HepG2 (cell line): ENCODE measurements around the gene IGFALS. TPM values are rescaled to one million over a fixed set of nuclear protein-coding genes. Genes with fewer than 3 reads are reported as not detected.
A peak's percentile ranks its signal among the peaks of the same experiment; 100 is the strongest.

ENCODE experiments used
- ATAC-seq: fragments of 200-7000 bp; cut with Tn5 transposase; 3 replicates; pipeline ENCODE4 v1.9.1; 2020; ENCODE audit warnings: mild to moderate bottlenecking, moderate library complexity
- BruUV-seq: library from RNA; stranded (reverse); fragments of 400-500 nt; replicated peaks from 2 replicates; lab custom pipeline; 2021; lab: Mats Ljungman, UMichigan
- CTCF ChIA-PET: fragments of 300-600 bp; formaldehyde crosslinking; extraction: SDS; loops from one replicate; lab custom pipeline; 2021; ENCODE audit warnings: low total read pairs, inconsistent platforms, low intra/inter-chr PET ratio; lab: Yijun Ruan, JAX
- POLR2A ChIA-PET: fragments of 350-600 bp; sonication (Branson Sonifier 250); formaldehyde crosslinking; loops from one replicate; lab custom pipeline; 2020; ENCODE audit warnings: antibody characterized with exemption, inconsistent platforms; lab: Yijun Ruan, JAX
- DNase-seq: peaks from one replicate; pipeline ENCODE4 v3.0.0-alpha.2; 2015; ENCODE audit warnings: low spot score
- FAIRE-seq: peaks from 3 replicates; lab custom pipeline; 2011; peaks lifted over from hg19 to GRCh38; lab: Jason Lieb, UNC
- H2AFZ ChIP-seq: one replicate; pipeline ENCODE4 v1.6.1; 2011; ENCODE audit warnings: low read length, inconsistent platforms
- H3K27ac ChIP-seq: fragments of 300-600 bp; 3 replicates; pipeline ENCODE4 v1.8.0; 2011; ENCODE audit warnings: mixed run types, mild to moderate bottlenecking, mixed read lengths, low read length, inconsistent platforms; ENCODE audit not compliant: insufficient read depth; ENCODE audit errors: extremely low read length
- H3K27me3 ChIP-seq, 2 experiments: fragments of 200-600 bp in 1 of 2; 2 replicates in 1 of 2; 3 replicates in 1 of 2; pipeline versions ENCODE4 v1.6.0 to v1.8.0; 2011; ENCODE audit warnings: low read length in 2 of 2, mild to moderate bottlenecking in 2 of 2, moderate library complexity in 2 of 2, inconsistent platforms in 1 of 2; ENCODE audit not compliant: insufficient read depth in 2 of 2, control insufficient read depth in 1 of 2
- H3K36me3 ChIP-seq, 2 experiments: fragments of 200-600 bp in 1 of 2; replicated peaks in 1 of 2; 2 replicates in 1 of 2; 3 replicates in 1 of 2; pipeline versions ENCODE4 v1.5.1 to v1.8.0; 2011; ENCODE audit warnings: low read length in 2 of 2, inconsistent platforms in 1 of 2; ENCODE audit not compliant: insufficient read depth in 2 of 2, control insufficient read depth in 1 of 2
- H3K4me1 ChIP-seq: 2 replicates; pipeline ENCODE4 v1.5.1; 2012; ENCODE audit warnings: low read length, inconsistent platforms; ENCODE audit not compliant: insufficient read depth
- H3K4me2 ChIP-seq: 2 replicates; pipeline ENCODE4 v1.6.0; 2011; ENCODE audit warnings: low read depth, low read length, inconsistent platforms
- H3K4me3 ChIP-seq, 3 experiments: fragments of 200-600 bp in 1 of 3; sonication (generic), shearing (Covaris generic) in 1 of 3; replicated peaks in 1 of 3; 2 replicates each; pipeline ENCODE4 v1.5.1; 2011 to 2016; ENCODE audit warnings: low read length in 3 of 3, inconsistent platforms in 2 of 3, low read depth in 2 of 3, mild to moderate bottlenecking in 2 of 3, control low read depth in 1 of 3, mixed read lengths in 1 of 3; ENCODE audit not compliant: insufficient read depth in 1 of 3
- H3K79me2 ChIP-seq: one replicate; pipeline ENCODE4 v1.6.1; 2011; ENCODE audit warnings: low read length, inconsistent platforms; ENCODE audit not compliant: insufficient read depth
- H3K9ac ChIP-seq: 2 replicates; pipeline ENCODE4 v1.6.0; 2011; ENCODE audit warnings: mild to moderate bottlenecking, low read depth, low read length, inconsistent platforms; ENCODE audit not compliant: insufficient read depth
- H3K9me3 ChIP-seq: 2 replicates; pipeline ENCODE4 v1.5.1; 2012; ENCODE audit warnings: mild to moderate bottlenecking, low read length
- H4K20me1 ChIP-seq: 2 replicates; pipeline ENCODE4 v1.6.0; 2011; ENCODE audit warnings: inconsistent platforms, mild to moderate bottlenecking, low read length, moderate library complexity; ENCODE audit not compliant: insufficient read depth
- AGO1 ChIP-seq: fragments of 200-400 bp; formaldehyde crosslinking; IDR thresholded peaks from 2 replicates; pipeline ENCODE4 v1.6.1; 2017; ENCODE audit warnings: mild to moderate bottlenecking, low read depth, low read length, moderate library complexity; ENCODE audit not compliant: poor library complexity, severe bottlenecking
- MXD3 ChIP-seq: IDR thresholded peaks from 2 replicates; pipeline ENCODE4 v1.6.1; 2016; ENCODE audit warnings: mild to moderate bottlenecking, missing biosample characterization, missing genetic modification reagents
- RBFOX2 ChIP-seq: fragments of 200-400 bp; formaldehyde crosslinking; IDR thresholded peaks from 2 replicates; pipeline ENCODE4 v1.6.1; 2017; ENCODE audit warnings: low read depth, mild to moderate bottlenecking, low read length
- SALL1 ChIP-seq: sonication (generic); formaldehyde crosslinking; IDR thresholded peaks from 2 replicates; pipeline ENCODE4 v1.8.0; 2022; ENCODE audit warnings: mild to moderate bottlenecking, missing genetic modification reagents
- ZNF18 ChIP-seq: sonication (generic); formaldehyde crosslinking; IDR thresholded peaks from 2 replicates; pipeline ENCODE4 v1.8.0; 2022; ENCODE audit warnings: mild to moderate bottlenecking, missing genetic modification reagents; ENCODE audit not compliant: insufficient replicate concordance
- ZNF232 ChIP-seq: sonication (generic); formaldehyde crosslinking; IDR thresholded peaks from 2 replicates; pipeline ENCODE4 v1.4.0; 2020; ENCODE audit warnings: missing genetic modification reagents, borderline replicate concordance
- ZNF24 ChIP-seq: fragments of 450-650 bp; IDR thresholded peaks from 2 replicates; pipeline ENCODE4 v1.6.1; 2017; ENCODE audit warnings: antibody characterized with exemption, mild to moderate bottlenecking
- ZNF543 ChIP-seq: sonication (generic); formaldehyde crosslinking; IDR thresholded peaks from 2 replicates; pipeline ENCODE4 v1.4.0; 2020; ENCODE audit warnings: mild to moderate bottlenecking, missing genetic modification reagents
- WGBS: methylation state at CpG from one replicate; pipeline ENCODE4 v1.1.6; 2017; ENCODE audit warnings: low lambda C conversion rate; 5-methylcytosine and 5-hydroxymethylcytosine counted together
- in situ Hi-C: cut with HindIII; loops from 2 replicates; pipeline ENCODE4 v1.10.0; 2017; ENCODE audit warnings: low pct_unique_long_range_greater_than_20kb; ENCODE audit not compliant: extremely low pct_ligation_motif_present
- intact Hi-C: fragments of 100-400 bp; cut with micrococcal nuclease; formaldehyde crosslinking; loops from one replicate; pipeline ENCODE4 v1.10.0; 2022; ENCODE audit not compliant: unreplicated experiment
- polyA plus RNA-seq, 8 experiments: library from polyadenylated mRNA; depleted of rRNA in 3 of 8; stranded (reverse) in 7 of 8; unstranded in 1 of 8; fragments of >200 nt; fragmentation: Illumina TruSeq in 4 of 8; extraction: Trizol in 4 of 8; gene quantifications; 2 replicates each; pipeline versions ENCODE4 v1.2.1 to v1.2.3, GENCODE V29; 2011 to 2016; ENCODE audit warnings: low read depth in 4 of 8, missing spikeins in 1 of 8, mixed read lengths in 1 of 8; ENCODE audit not compliant: insufficient read depth in 1 of 8
- total RNA-seq, 5 experiments: library from RNA; depleted of rRNA; stranded (reverse); fragments of >200 nt; fragmentation: Illumina TruSeq; extraction: Trizol; gene quantifications; 2 replicates each; pipeline ENCODE4 v1.2.3, GENCODE V29; 2016; ENCODE audit warnings: low read depth in 1 of 5
- TF ChIP-seq, protein P1 (sequence below): sonication (generic); formaldehyde crosslinking; IDR thresholded peaks from 2 replicates; pipeline ENCODE4 v1.4.0; 2020; ENCODE audit warnings: missing genetic modification reagents
- TF ChIP-seq, protein P2 (sequence below): sonication (generic); formaldehyde crosslinking; IDR thresholded peaks from 2 replicates; pipeline ENCODE4 v1.4.0; 2020; ENCODE audit warnings: missing genetic modification reagents
- TF ChIP-seq, protein P3 (sequence below): sonication (generic); formaldehyde crosslinking; IDR thresholded peaks from 2 replicates; pipeline ENCODE4 v1.4.0; 2020; ENCODE audit warnings: mild to moderate bottlenecking, low read depth, missing genetic modification reagents

IGFALS gene
- total and polyA plus RNA-seq, 2 of the 13 experiments (the other 11 are each of a cell fraction or from before 2014, with no cell fraction given) = 0.34 to 2.4 TPM

- Histone ChIP-seq H3K36me3 (peaks cover 4 to 7% of the 10 kb centered on the region in 2 experiments; a peak in 3 of 5 replicates), H3K9ac (no peak overlapping the region), H3K4me2 (no peak overlapping the region), H3K27me3 (no peaks in the 10 kb centered on the region), H3K4me3 (no peak overlapping the region), H3K27ac (no peak overlapping the region), H2AFZ (no peak overlapping the region), H3K9me3 (no peaks in the 10 kb centered on the region)
- no TSS peak for BruUV-seq
- intact Hi-C loops (no loop called here), in situ Hi-C loops (no loop called here)
- no peak for DNase-seq
- POLR2A ChIA-PET = interaction anchor here (5.5 kb wide), 1 partner anchor 8 kb away, joined by 57 read pairs; the partner anchor contains the start of genes NUBP2 and SPSB3
- no peak for ATAC-seq
- FAIRE-seq = no peak
- no peak for TF ChIP-seq ZNF232 (CRISPR knock-in tag)
- TF ChIP-seq SALL1 (CRISPR knock-in tag) = no peak
- TF ChIP-seq RBFOX2 = peak; percentile 41; the same call in 1 of the 2 replicates
- TF ChIP-seq, all 625 proteins: peak for 1
- H4K20me1 ChIP-seq = no peaks in the 10 kb centered on the region
- H3K79me2 ChIP-seq = peaks cover 3% of the 10 kb centered on the region
- 100% methylated on average over 15 of the region's 44 CpGs for WGBS
- peaks cover 25% of the 10 kb centered on the region for H3K4me1 ChIP-seq
- CTCF ChIA-PET = no interaction called here
These were observed 2.8 kb downstream of the IGFALS start for GRCh38 chr16:1790611-1791255.

DNA sequence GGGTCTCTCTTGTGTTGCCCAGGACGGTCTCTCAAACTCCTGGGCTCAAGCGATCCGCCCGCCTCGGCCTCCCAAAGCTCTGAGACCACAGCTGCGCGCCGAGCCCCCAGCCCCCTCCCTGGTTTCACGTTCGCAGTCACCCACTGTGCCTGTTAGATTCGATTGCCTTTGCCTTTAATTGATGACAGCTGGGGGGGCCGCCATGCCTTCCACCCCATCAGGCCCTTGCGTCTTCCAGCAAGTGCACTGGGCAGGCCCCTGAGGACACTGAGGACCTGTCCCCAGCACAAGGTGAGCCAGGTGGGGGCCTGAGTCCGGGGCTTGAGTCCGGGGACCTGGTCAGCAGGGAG, 3.3 kb downstream of the IGFALS start:
- H3K4me2 ChIP-seq = no peak overlapping the region
- H4K20me1 ChIP-seq = no peaks in the 10 kb centered on the region
- intact Hi-C loops = no loop called here
- H3K27ac ChIP-seq = no peak overlapping the region
- ChIA-PET CTCF (no interaction called here), POLR2A (no interaction called here)
- H3K9me3 ChIP-seq = no peaks in the 10 kb centered on the region
- H3K79me2 ChIP-seq = peaks cover 8% of the 10 kb centered on the region
- no peak overlapping the region for H3K4me3 ChIP-seq
- no peak for FAIRE-seq
- peaks cover 21% of the 10 kb centered on the region for H3K4me1 ChIP-seq
- in situ Hi-C loops = no loop called here
- H3K27me3 ChIP-seq = no peaks in the 10 kb centered on the region
- no peak overlapping the region for H2AFZ ChIP-seq
- DNase-seq = no peak
- ATAC-seq = no peak
- BruUV-seq = no TSS peak
- H3K9ac ChIP-seq = no peak overlapping the region
- 94% methylated on average over 15 of the region's 15 CpGs for WGBS
- peaks cover 4 to 7% of the 10 kb centered on the region in 2 experiments; a peak in 3 of 5 replicates for H3K36me3 ChIP-seq
- TF ChIP-seq MXD3 (CRISPR knock-in tag) = no peak
- TF ChIP-seq ZNF543 = no peak
- no peak for TF ChIP-seq AGO1
- no peak for TF ChIP-seq ZNF24
- TF ChIP-seq ZNF18 = no peak
- TF ChIP-seq, protein P1, sequence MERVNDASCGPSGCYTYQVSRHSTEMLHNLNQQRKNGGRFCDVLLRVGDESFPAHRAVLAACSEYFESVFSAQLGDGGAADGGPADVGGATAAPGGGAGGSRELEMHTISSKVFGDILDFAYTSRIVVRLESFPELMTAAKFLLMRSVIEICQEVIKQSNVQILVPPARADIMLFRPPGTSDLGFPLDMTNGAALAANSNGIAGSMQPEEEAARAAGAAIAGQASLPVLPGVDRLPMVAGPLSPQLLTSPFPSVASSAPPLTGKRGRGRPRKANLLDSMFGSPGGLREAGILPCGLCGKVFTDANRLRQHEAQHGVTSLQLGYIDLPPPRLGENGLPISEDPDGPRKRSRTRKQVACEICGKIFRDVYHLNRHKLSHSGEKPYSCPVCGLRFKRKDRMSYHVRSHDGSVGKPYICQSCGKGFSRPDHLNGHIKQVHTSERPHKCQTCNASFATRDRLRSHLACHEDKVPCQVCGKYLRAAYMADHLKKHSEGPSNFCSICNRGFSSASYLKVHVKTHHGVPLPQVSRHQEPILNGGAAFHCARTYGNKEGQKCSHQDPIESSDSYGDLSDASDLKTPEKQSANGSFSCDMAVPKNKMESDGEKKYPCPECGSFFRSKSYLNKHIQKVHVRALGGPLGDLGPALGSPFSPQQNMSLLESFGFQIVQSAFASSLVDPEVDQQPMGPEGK (CRISPR knock-in tag) = no peak
- TF ChIP-seq, protein P2, sequence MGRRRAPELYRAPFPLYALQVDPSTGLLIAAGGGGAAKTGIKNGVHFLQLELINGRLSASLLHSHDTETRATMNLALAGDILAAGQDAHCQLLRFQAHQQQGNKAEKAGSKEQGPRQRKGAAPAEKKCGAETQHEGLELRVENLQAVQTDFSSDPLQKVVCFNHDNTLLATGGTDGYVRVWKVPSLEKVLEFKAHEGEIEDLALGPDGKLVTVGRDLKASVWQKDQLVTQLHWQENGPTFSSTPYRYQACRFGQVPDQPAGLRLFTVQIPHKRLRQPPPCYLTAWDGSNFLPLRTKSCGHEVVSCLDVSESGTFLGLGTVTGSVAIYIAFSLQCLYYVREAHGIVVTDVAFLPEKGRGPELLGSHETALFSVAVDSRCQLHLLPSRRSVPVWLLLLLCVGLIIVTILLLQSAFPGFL (CRISPR knock-in tag) = no peak
- TF ChIP-seq, protein P3, sequence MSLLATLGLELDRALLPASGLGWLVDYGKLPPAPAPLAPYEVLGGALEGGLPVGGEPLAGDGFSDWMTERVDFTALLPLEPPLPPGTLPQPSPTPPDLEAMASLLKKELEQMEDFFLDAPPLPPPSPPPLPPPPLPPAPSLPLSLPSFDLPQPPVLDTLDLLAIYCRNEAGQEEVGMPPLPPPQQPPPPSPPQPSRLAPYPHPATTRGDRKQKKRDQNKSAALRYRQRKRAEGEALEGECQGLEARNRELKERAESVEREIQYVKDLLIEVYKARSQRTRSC (CRISPR knock-in tag) = no peak
